GM21737 (cell line): Measurements from ENCODE around the gene CYFIP1.

ENCODE experiments used
- ATAC-seq: cut with Tn5 transposase; IDR thresholded peaks from one replicate; pipeline ENCODE4 v1.9.1; 2021; ENCODE audit warnings: mild to moderate bottlenecking, moderate library complexity; ENCODE audit not compliant: unreplicated experiment

Gene CYFIP1

GRCh38 chr15:22871481-22872086 lies 108.6 kb downstream of the CYFIP1 start:
- ATAC-seq: no peak

GRCh38 chr15:22870865-22871264 lies 109.3 kb downstream of the CYFIP1 start:
- ATAC-seq: no peak

- no peak for ATAC-seq
These were observed 110.3 kb downstream of the CYFIP1 start for GRCh38 chr15:22869856-22870255.

GRCh38 chr15:22868928-22869327 lies 111.2 kb downstream of the CYFIP1 start:
- ATAC-seq: no peak

GRCh38 chr15:22868495-22868894 lies 111.7 kb downstream of the CYFIP1 start:
- no peak for ATAC-seq

GRCh38 chr15:22867886-22868285 lies 112.3 kb downstream of the CYFIP1 start:
- ATAC-seq: no peak

GRCh38 chr15:22866079-22866478 lies 114.1 kb downstream of the CYFIP1 start:
- no peak for ATAC-seq

- no peak for ATAC-seq
These were observed 116.8 kb downstream of the CYFIP1 start for GRCh38 chr15:22863356-22863755.

- no peak for ATAC-seq
These were observed 119.0 kb downstream of the CYFIP1 start for GRCh38 chr15:22861161-22861560.

GRCh38 chr15:22856659-22857058 lies 123.5 kb downstream of the CYFIP1 start:
- no peak for ATAC-seq

- no peak for ATAC-seq
These were observed 124.4 kb downstream of the CYFIP1 start for GRCh38 chr15:22855791-22856190.

- no peak for ATAC-seq
These were observed 128.7 kb downstream of the CYFIP1 start for GRCh38 chr15:22851513-22851912.

- ATAC-seq: no peak
These were observed 130.1 kb downstream of the CYFIP1 start for GRCh38 chr15:22850055-22850454.

- ATAC-seq: no peak
These were observed 134.1 kb downstream of the CYFIP1 start for GRCh38 chr15:22846073-22846472.

GRCh38 chr15:22845289-22845900 lies 134.8 kb downstream of the CYFIP1 start:
- ATAC-seq: no peak

GRCh38 chr15:22844421-22845288 lies 135.5 kb downstream of the CYFIP1 start:
- no peak for ATAC-seq

- no peak for ATAC-seq
These were observed 141.0 kb downstream of the CYFIP1 start for GRCh38 chr15:22839046-22839695.

GRCh38 chr15:22838292-22839042 lies 141.7 kb downstream of the CYFIP1 start, which contains the start of gene NIPA2:
Gene NIPA2, plus strand, starts transcription at chr15:22838666. Its CDS starts 13,066 bp downstream, at chr15:22851732.
- peak; percentile 81 for ATAC-seq

GRCh38 chr15:22831473-22831872 lies 148.7 kb downstream of the CYFIP1 start:
- no peak for ATAC-seq

GRCh38 chr15:22827125-22827524 lies 153.0 kb downstream of the CYFIP1 start:
- ATAC-seq: no peak
